Stomach smooth muscle (tissue), 2 donors: ENCODE results near the gene METRN.

ENCODE experiments used
- H3K27ac ChIP-seq: one replicate; pipeline ENCODE4 v1.7.0; 2013; ENCODE audit warnings: mild to moderate bottlenecking, low read length, inconsistent platforms
- H3K27me3 ChIP-seq, 2 donors: one replicate each; pipeline ENCODE4 v1.7.0; 2013; ENCODE audit warnings: low read length in 2 of 2; ENCODE audit not compliant: insufficient read depth in 2 of 2, control insufficient read depth in 1 of 2
- H3K36me3 ChIP-seq, 2 donors: one replicate each; pipeline ENCODE4 v1.7.0; 2013; ENCODE audit warnings: low read length in 2 of 2; ENCODE audit not compliant: control insufficient read depth in 2 of 2, insufficient read depth in 2 of 2
- H3K4me1 ChIP-seq: one replicate; pipeline ENCODE4 v1.7.0; 2013; ENCODE audit warnings: low read length; ENCODE audit not compliant: control insufficient read depth, insufficient read depth
- H3K4me3 ChIP-seq, 2 donors: one replicate each; pipeline ENCODE4 v1.7.0; 2013; ENCODE audit warnings: low read length in 2 of 2
- H3K9ac ChIP-seq, 2 donors: one replicate each; pipeline ENCODE4 v1.7.0; 2013; ENCODE audit warnings: low read length in 2 of 2, mild to moderate bottlenecking in 1 of 2
- H3K9me3 ChIP-seq, 2 donors: one replicate each; pipeline ENCODE4 v1.7.0; 2013; ENCODE audit warnings: low read length in 2 of 2; ENCODE audit not compliant: control insufficient read depth in 2 of 2
- donor health status: healthy.
- donor health status: Pancreatic carcinoma.

METRN gene

DNA sequence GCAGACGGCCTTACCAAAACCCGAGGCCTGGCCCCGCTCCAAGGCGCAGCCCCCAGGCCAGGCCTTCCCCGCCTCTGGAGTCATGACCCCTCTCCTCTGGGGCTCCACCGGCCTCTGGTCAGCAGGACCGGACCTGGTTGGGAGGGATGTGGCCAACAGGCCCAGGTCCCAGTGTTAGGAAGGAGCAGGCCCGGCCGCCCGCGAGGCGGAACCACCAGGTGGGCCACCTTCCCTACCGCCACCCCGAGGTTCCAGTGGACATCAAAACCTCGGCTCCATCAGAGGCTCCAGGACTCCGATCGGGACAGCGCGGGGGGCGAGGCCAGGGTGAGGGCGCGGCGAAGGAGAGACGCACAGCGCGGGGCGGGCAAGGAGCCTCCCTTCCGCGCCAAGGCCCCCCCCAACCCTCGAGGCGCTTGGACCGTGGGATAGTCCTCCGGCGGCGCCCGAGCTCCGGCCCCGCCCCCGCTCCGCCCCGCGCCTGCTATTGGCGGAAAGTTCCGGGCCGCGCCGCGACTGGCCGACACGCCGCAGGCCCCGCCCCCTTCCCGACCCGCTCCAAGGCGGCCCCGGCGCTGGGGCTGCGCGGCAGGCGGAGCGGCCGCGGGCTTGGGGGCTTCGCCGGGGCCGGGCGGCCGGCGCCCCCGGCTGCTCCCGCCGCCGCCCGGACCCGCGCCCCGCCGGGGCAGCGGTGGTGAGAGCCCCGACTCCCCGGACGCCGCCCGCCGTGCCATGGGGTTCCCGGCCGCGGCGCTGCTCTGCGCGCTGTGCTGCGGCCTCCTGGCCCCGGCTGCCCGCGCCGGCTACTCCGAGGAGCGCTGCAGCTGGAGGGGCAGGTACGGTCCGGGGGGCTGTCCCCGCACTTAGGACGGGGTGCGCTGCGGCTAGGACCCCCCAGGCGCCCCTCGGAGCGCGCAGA lies at the start of gene METRN:
Gene METRN, plus strand, starts transcription at position 561 of the 919 bp plus-strand sequence. Its CDS starts 172 bp downstream, at position 733.
- Histone ChIP-seq H3K9me3 (no peaks in the 10 kb centered on the region), H3K27ac (no peak within 1 kb of the TSS), H3K9ac (peak within 1 kb of the TSS; percentile 38 to 47), H3K4me3 (peak within 1 kb of the TSS; percentile 40 to 74), H3K36me3 (no peaks in the 10 kb centered on the region), H3K4me1 (peaks cover 48% of the 10 kb centered on the region), H3K27me3 (peaks cover 19 to 30% of the 10 kb centered on the region in 2 donors)

DNA sequence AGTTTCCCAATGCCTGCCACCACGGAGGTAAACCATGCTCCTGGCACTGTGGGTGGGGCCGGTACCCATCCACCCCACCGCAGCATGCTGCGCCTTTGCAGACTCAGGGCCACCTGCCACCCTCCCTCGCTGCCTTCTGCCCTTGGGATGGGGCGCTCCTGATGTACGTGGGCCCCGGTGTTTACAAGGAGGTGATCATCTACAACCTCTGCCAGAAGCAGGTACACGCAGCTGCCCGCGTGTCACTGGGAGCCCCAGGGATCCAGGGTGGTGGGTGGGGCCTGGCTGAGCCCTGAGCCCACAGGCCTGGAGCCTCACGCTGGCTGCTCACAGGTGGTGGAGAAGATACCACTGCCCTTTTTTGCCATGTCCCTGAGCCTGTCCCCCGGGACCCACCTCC lies 48.3 kb upstream of the METRN start:
- H3K4me1 ChIP-seq = peaks cover 21% of the 10 kb centered on the region
- H3K9me3 ChIP-seq = no peaks in the 10 kb centered on the region
- H3K36me3 ChIP-seq = peaks cover 6 to 11% of the 10 kb centered on the region in 2 donors
- H3K27me3 ChIP-seq = no peaks in the 10 kb centered on the region
- no peak overlapping the region for H3K4me3 ChIP-seq
- no peak overlapping the region for H3K9ac ChIP-seq
- H3K27ac ChIP-seq = no peak overlapping the region

- Histone ChIP-seq H3K4me3 (peak overlapping the region in 1 of 2 donors; percentile 82), H3K9ac (peak overlapping the region; percentile 72 to 93), H3K36me3 (peaks cover 6 to 16% of the 10 kb centered on the region in 2 donors), H3K9me3 (no peaks in the 10 kb centered on the region), H3K4me1 (peaks cover 20% of the 10 kb centered on the region), H3K27me3 (no peaks in the 10 kb centered on the region), H3K27ac (peak overlapping the region; percentile 66)
Observed at GRCh38 chr16:667113-667779, 47.7 kb upstream of the METRN start.

DNA sequence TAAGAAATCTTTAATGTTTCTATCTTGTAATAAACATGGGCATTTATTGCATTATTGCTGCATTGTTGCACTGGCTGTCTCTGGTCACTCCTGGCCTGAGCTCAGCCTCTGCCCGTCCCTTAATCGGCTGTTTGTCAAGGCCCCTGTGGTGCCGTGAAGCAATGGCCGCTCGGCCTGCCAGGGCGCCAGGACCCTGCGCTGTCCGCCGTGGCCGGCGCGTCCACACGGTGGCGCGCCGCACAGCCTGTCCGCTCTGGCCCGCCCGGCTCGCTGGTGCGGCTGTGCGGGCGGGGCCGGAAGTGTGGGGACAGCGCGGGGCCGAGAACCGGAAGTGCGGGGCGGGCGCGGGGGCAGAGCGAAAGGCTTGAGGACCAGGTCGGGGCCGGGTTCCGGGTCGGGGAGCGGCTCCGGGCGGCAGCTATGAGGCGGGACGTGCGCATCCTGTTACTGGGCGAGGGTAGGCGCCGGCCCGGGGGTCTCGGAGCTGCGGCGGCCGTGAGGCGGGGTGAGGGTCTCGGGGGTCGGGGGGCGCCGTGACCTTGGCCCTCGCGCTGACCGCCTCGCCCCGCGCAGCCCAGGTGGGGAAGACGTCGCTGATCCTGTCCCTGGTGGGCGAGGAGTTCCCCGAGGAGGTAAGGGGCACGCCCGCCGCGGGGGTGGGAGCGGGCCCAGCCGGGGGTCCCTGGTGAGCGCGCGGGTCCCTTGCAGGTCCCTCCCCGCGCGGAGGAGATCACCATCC lies 47.0 kb upstream of the METRN start, which contains the start of gene RHOT2:
Gene RHOT2, plus strand, starts transcription at position 353 of the 739 bp plus-strand sequence. Its CDS starts 68 bp downstream, at position 421.
- Histone ChIP-seq H3K27ac (peak within 1 kb of the TSS; percentile 66), H3K4me1 (peaks cover 20% of the 10 kb centered on the region), H3K9ac (peak within 1 kb of the TSS; percentile 75 to 93), H3K27me3 (no peaks in the 10 kb centered on the region), H3K4me3 (peak within 1 kb of the TSS; percentile 58 to 82), H3K9me3 (no peaks in the 10 kb centered on the region), H3K36me3 (peaks cover 12 to 20% of the 10 kb centered on the region in 2 donors)

GRCh38 chr16:668519-669171 lies 46.3 kb upstream of the METRN start:
- H3K4me3 ChIP-seq = peak overlapping the region; percentile 58 to 82
- H3K36me3 ChIP-seq = peaks cover 13 to 20% of the 10 kb centered on the region in 2 donors
- peaks cover 20% of the 10 kb centered on the region for H3K4me1 ChIP-seq
- peak overlapping the region; percentile 66 for H3K27ac ChIP-seq
- peak overlapping the region; percentile 75 to 93 for H3K9ac ChIP-seq
- no peaks in the 10 kb centered on the region for H3K27me3 ChIP-seq
- no peaks in the 10 kb centered on the region for H3K9me3 ChIP-seq

DNA sequence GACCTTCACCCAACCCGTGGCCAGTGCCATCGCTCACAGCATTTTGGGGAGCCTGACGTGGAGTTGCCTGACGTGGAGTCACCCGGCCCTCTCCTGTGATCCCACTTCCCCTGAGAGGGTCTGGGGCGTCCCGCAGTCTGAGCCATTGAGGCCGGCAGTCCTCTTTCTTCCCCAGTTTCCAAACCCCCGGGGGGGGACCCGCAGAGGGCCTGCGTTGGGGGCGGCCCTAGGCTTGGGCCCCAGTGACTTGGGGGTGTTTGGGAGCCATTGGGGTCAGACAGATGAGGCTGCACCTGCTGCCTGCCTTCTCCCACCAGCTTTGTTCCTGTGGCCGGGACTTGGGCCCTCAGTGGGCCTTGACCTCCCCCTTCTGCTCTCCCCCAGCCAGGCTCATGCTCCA lies 45.3 kb upstream of the METRN start:
- no peaks in the 10 kb centered on the region for H3K9me3 ChIP-seq
- no peak overlapping the region for H3K9ac ChIP-seq
- no peaks in the 10 kb centered on the region for H3K27me3 ChIP-seq
- peaks cover 20% of the 10 kb centered on the region for H3K4me1 ChIP-seq
- H3K27ac ChIP-seq = no peak overlapping the region
- peaks cover 13 to 20% of the 10 kb centered on the region in 2 donors for H3K36me3 ChIP-seq
- H3K4me3 ChIP-seq = peak overlapping the region in 1 of 2 donors; percentile 82

GRCh38 chr16:670485-671352 lies 44.2 kb upstream of the METRN start:
- Histone ChIP-seq H3K36me3 (peaks cover 13 to 20% of the 10 kb centered on the region in 2 donors), H3K9me3 (no peaks in the 10 kb centered on the region), H3K27me3 (peaks cover 0 to 4% of the 10 kb centered on the region in 2 donors), H3K4me3 (no peak overlapping the region), H3K4me1 (peaks cover 30% of the 10 kb centered on the region), H3K9ac (no peak overlapping the region), H3K27ac (no peak overlapping the region)

DNA sequence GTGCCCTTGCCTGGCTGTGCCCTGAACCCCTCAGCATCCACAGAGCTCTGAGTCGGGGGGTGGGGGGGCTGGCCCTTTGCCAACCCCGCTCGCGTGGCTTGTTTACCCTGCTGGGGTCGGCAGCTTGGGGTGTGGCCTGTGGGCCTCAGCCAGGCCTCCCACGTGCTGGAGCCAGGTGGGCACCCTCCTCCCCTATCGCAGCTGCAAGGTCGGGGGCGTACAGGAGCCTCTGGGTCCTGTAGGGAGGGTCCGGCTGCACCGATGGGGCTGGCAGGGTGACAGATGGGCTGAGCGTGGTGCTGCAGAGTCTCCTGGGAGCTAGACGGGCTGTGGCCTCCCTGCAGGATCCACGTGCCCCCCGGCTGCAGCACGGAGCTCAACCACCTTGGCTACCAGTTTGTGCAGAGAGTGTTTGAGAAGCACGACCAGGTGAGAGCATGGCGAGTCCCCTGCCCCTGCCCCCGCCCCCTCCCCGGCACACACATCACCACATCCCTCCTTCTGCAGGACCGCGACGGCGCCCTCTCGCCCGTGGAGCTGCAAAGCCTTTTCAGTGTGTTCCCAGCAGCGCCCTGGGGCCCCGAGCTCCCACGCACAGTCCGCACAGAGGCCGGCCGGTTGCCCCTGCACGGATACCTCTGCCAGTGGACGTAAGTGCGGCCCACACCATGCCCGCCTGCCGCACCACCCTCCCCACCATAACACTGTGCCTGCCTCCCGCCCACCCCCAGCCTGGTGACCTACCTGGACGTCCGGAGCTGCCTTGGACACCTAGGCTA lies 43.4 kb upstream of the METRN start:
- Histone ChIP-seq H3K9ac (no peak overlapping the region), H3K27ac (no peak overlapping the region), H3K27me3 (peaks cover 0 to 4% of the 10 kb centered on the region in 2 donors), H3K4me1 (peaks cover 37% of the 10 kb centered on the region), H3K9me3 (no peaks in the 10 kb centered on the region), H3K36me3 (peaks cover 13 to 20% of the 10 kb centered on the region in 2 donors), H3K4me3 (no peak overlapping the region)

DNA sequence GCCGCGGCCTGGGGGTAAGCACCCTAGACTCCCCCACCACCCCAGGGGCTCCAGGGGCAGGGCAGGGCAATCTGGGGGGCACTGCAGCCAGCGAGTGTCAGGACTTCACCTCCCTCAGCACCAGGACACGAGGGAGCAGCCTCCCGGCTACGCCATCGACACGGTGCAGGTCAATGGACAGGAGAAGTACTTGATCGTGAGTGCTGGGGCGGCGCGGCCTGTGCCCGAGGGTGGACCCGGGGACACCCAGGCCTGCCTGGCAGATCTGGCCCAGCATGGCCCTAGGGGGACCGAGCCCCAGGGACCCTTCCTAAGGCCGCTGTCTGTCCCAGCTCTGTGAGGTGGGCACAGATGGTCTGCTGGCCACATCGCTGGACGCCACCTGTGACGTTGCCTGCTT lies 42.5 kb upstream of the METRN start:
- H3K27me3 ChIP-seq = peaks cover 0 to 4% of the 10 kb centered on the region in 2 donors
- H3K4me1 ChIP-seq = peaks cover 32% of the 10 kb centered on the region
- H3K9ac ChIP-seq = no peak overlapping the region
- no peak overlapping the region for H3K4me3 ChIP-seq
- H3K36me3 ChIP-seq = peaks cover 13 to 20% of the 10 kb centered on the region in 2 donors
- no peaks in the 10 kb centered on the region for H3K9me3 ChIP-seq
- H3K27ac ChIP-seq = no peak overlapping the region
